K562 (cell line): ENCODE results near the gene LIPT1. TPM values are rescaled to one million over a fixed set of nuclear protein-coding genes. Genes with fewer than 3 reads are reported as not detected.

Experiments used
- ATAC-seq: fragments of 200-7000 bp; cut with Tn5 transposase; 3 replicates; pipeline ENCODE4 v1.9.1; 2020; ENCODE audit warnings: moderate library complexity
- BruUV-seq: library from RNA; stranded (reverse); fragments of 400-500 nt; replicated peaks from 2 replicates; lab custom pipeline; 2021; lab: Mats Ljungman, UMichigan
- CTCF ChIA-PET: fragments of 300-600 bp; formaldehyde crosslinking; extraction: SDS; loops from one replicate; lab custom pipeline; 2021; ENCODE audit warnings: low intra/inter-chr PET ratio; lab: Yijun Ruan, JAX
- POLR2A ChIA-PET: fragments of 300-600, 350-650 bp; sonication (Branson Sonifier 250); formaldehyde crosslinking; extraction: SDS; loops from one replicate; lab custom pipeline; 2021; ENCODE audit warnings: antibody characterized with exemption, inconsistent platforms; lab: Yijun Ruan, JAX
- DNase-seq, 4 experiments: peaks; one replicate each; pipeline versions ENCODE4 v3.0.0 to v3.0.0-alpha.2; 2011 to 2018; ENCODE audit warnings: low spot score in 3 of 4, mixed read lengths in 3 of 4; ENCODE audit errors: extremely low read depth in 1 of 4
- FAIRE-seq: peaks from 2 replicates; lab custom pipeline; 2011; peaks lifted over from hg19 to GRCh38; lab: Jason Lieb, UNC
- H2AFZ ChIP-seq: 2 replicates; pipeline ENCODE4 v1.6.0; 2011; ENCODE audit warnings: low read depth, low read length, control low read depth, inconsistent platforms
- H3K27ac ChIP-seq: fragments of 200-600 bp; 3 replicates; pipeline ENCODE4 v1.8.0; 2011; ENCODE audit warnings: low read depth, mild to moderate bottlenecking, control low read depth, inconsistent platforms, low read length, moderate library complexity, mixed read lengths; ENCODE audit errors: extremely low read depth
- H3K27me3 ChIP-seq, 2 experiments: fragments of 300-600 bp in 1 of 2; 2 replicates in 1 of 2; 3 replicates in 1 of 2; pipeline versions ENCODE4 v1.6.0 to v1.8.0; 2011; ENCODE audit warnings: inconsistent platforms in 2 of 2, low read length in 2 of 2, mild to moderate bottlenecking in 1 of 2, mixed read lengths in 1 of 2, moderate library complexity in 1 of 2; ENCODE audit not compliant: control insufficient read depth in 2 of 2, insufficient read depth in 2 of 2
- H3K36me3 ChIP-seq: fragments of 300-600 bp; 3 replicates; pipeline ENCODE4 v1.8.0; 2011; ENCODE audit warnings: mild to moderate bottlenecking, low read length, inconsistent platforms; ENCODE audit not compliant: control insufficient read depth, insufficient read depth
- H3K4me1 ChIP-seq, 2 experiments: fragments of 200-600 bp in 1 of 2; replicated peaks in 1 of 2; 2 replicates in 1 of 2; 3 replicates in 1 of 2; pipeline versions ENCODE4 v1.5.1 to v1.8.0; 2011; ENCODE audit warnings: inconsistent platforms in 2 of 2, low read length in 2 of 2, mild to moderate bottlenecking in 1 of 2, mixed read lengths in 1 of 2, moderate library complexity in 1 of 2; ENCODE audit not compliant: control insufficient read depth in 2 of 2, insufficient read depth in 2 of 2
- H3K4me2 ChIP-seq: 2 replicates; pipeline ENCODE4 v1.6.1; 2011; ENCODE audit warnings: low read length, control low read depth, inconsistent platforms, mixed read lengths; ENCODE audit not compliant: insufficient read depth
- H3K4me3 ChIP-seq: fragments of 200-600 bp; sonication (generic), shearing (Covaris generic); 2 replicates; pipeline ENCODE4 v1.5.1; 2016; ENCODE audit warnings: control low read depth, inconsistent platforms
- H3K79me2 ChIP-seq: fragments of 200-600 bp; 3 replicates; pipeline ENCODE4 v1.8.0; 2011; ENCODE audit warnings: low read length, inconsistent platforms; ENCODE audit not compliant: control insufficient read depth, insufficient read depth
- H3K9ac ChIP-seq, 2 experiments: 2 replicates each; pipeline versions ENCODE4 v1.6.0 to v1.6.1; 2011; ENCODE audit warnings: low read depth in 2 of 2, low read length in 2 of 2, control low read depth in 1 of 2, inconsistent platforms in 1 of 2, mild to moderate bottlenecking in 1 of 2, mixed read lengths in 1 of 2; ENCODE audit not compliant: insufficient read depth in 1 of 2
- H3K9me1 ChIP-seq: one replicate; pipeline ENCODE4 v1.6.0; 2011; ENCODE audit warnings: inconsistent platforms, mild to moderate bottlenecking, low read length, moderate library complexity; ENCODE audit not compliant: control insufficient read depth, insufficient read depth
- H3K9me3 ChIP-seq: replicated peaks from 2 replicates; pipeline ENCODE4 v1.5.1; 2011; ENCODE audit warnings: low read depth, low read length, inconsistent platforms; ENCODE audit not compliant: control insufficient read depth, insufficient read depth
- H4K20me1 ChIP-seq: replicated peaks from 2 replicates; pipeline ENCODE4 v1.6.1; 2011; ENCODE audit warnings: low read length, inconsistent platforms, mixed read lengths; ENCODE audit not compliant: control insufficient read depth, insufficient read depth
- ATF6 ChIP-seq: sonication (generic); formaldehyde crosslinking; IDR thresholded peaks from 2 replicates; pipeline ENCODE4 v1.4.0; 2020; ENCODE audit warnings: mild to moderate bottlenecking, missing genetic modification reagents
- CBFA2T3 ChIP-seq: fragments of 450-650 bp; IDR thresholded peaks from 2 replicates; pipeline ENCODE4 v1.6.1; 2017
- CCNT2 ChIP-seq: IDR thresholded peaks from 2 replicates; pipeline ENCODE4 v1.6.1; 2011; ENCODE audit warnings: borderline replicate concordance, low read depth, mild to moderate bottlenecking, moderate library complexity, mixed read lengths, low read length; ENCODE audit not compliant: insufficient read length; ENCODE audit errors: extremely low read depth
- L3MBTL2 ChIP-seq: fragments of 450-650 bp; IDR thresholded peaks from 2 replicates; pipeline ENCODE4 v1.6.1; 2016; ENCODE audit warnings: mild to moderate bottlenecking, moderate library complexity
- MAFF ChIP-seq: IDR thresholded peaks from 2 replicates; pipeline ENCODE4 v1.6.1; 2012; ENCODE audit warnings: low read length, improper control_type of control experiment
- MAFK ChIP-seq: IDR thresholded peaks from 2 replicates; pipeline ENCODE4 v1.6.1; 2011; ENCODE audit warnings: low read length, improper control_type of control experiment
- MGA ChIP-seq: fragments of 450-650 bp; IDR thresholded peaks from 2 replicates; pipeline ENCODE4 v1.6.1; 2016; ENCODE audit warnings: mild to moderate bottlenecking, moderate library complexity
- NFE2 ChIP-seq: IDR thresholded peaks from 2 replicates; pipeline ENCODE4 v1.6.1; 2014; ENCODE audit warnings: antibody characterized with exemption, low read depth
- SMARCA5 ChIP-seq: fragments of 450-650 bp; IDR thresholded peaks from 2 replicates; pipeline ENCODE4 v1.6.1; 2016
- ZBTB7A ChIP-seq: IDR thresholded peaks from 2 replicates; pipeline ENCODE4 v1.6.1; 2011; ENCODE audit warnings: low read depth, mild to moderate bottlenecking, low read length, moderate library complexity, borderline replicate concordance; ENCODE audit not compliant: control insufficient read depth
- WGBS: fragments of 100-300 bp; shearing (Covaris generic); methylation state at CpG from one replicate; pipeline ENCODE4 v1.1.6; 2016; ENCODE audit warnings: low coverage, mixed read lengths; ENCODE audit not compliant: insufficient coverage; ENCODE audit errors: missing lambda C conversion rate; 5-methylcytosine and 5-hydroxymethylcytosine counted together
- in situ Hi-C: fragments of 300-500 bp; cut with MboI; formaldehyde crosslinking; loops from 4 replicates; pipeline ENCODE4 v1.15.0; 2018; ENCODE audit warnings: inconsistent platforms, mixed read lengths
- intact Hi-C: fragments of 100-400 bp; cut with micrococcal nuclease; formaldehyde crosslinking; loops from 2 replicates; pipeline ENCODE4 v1.14.2; 2022
- polyA plus RNA-seq, 8 experiments: library from polyadenylated mRNA; depleted of rRNA in 4 of 8; stranded (reverse) in 5 of 8; unstranded in 3 of 8; fragments of >200 nt; fragmentation: Nextera tagmentation in 2 of 8; fragmentation: Illumina TruSeq in 1 of 8; extraction: Ambion mirVana in 2 of 8; extraction: Trizol in 1 of 8; gene quantifications; 2 replicates each; pipeline versions ENCODE4 v1.2.1 to v1.2.3, GENCODE V29; 2011 to 2014; ENCODE audit warnings: inconsistent platforms in 1 of 8, missing spikeins in 1 of 8
- total RNA-seq, 7 experiments: library from RNA; depleted of rRNA in 6 of 7; stranded (reverse); fragments of >200 nt in 6 of 7; fragmentation: Illumina TruSeq in 2 of 7; extraction: Trizol in 2 of 7; gene quantifications; 2 replicates each; pipeline versions ENCODE4 v1.2.1 to v1.2.3, GENCODE V29; 2011 to 2021; ENCODE audit warnings: low replicate concordance in 1 of 7

The LIPT1 gene
- total and polyA plus RNA-seq, 9 of the 15 experiments (the other 6 are each of a cell fraction or from before 2014, with no cell fraction given) = 6.4 to 18.3 (median 11.6) TPM

- ATAC-seq (no peak), DNase-seq (peak in 1 of 4 experiments; percentile 4), FAIRE-seq (no peak)
- no peaks in the 10 kb centered on the region for H3K27me3 ChIP-seq
- no peak overlapping the region for H3K4me2 ChIP-seq
- peak overlapping the region; percentile 11; the same call in 1 of the 2 replicates for H2AFZ ChIP-seq
- no peaks in the 10 kb centered on the region for H3K36me3 ChIP-seq
- H3K9ac ChIP-seq = no peak overlapping the region
- H4K20me1 ChIP-seq = no peaks in the 10 kb centered on the region
- 0 out of 2 replicates have a peak, but pooled peaks cover 2% of the 10 kb centered on the region for H3K9me3 ChIP-seq
- POLR2A ChIA-PET = no interaction called here
- no peak overlapping the region; the same call in 2 of the 3 replicates for H3K27ac ChIP-seq
- no peaks in the 10 kb centered on the region for H3K9me1 ChIP-seq
- intact Hi-C loops (no loop called here), in situ Hi-C loops (no loop called here)
- CTCF ChIA-PET = no interaction called here
- 3% methylated on average over 2 of the region's 2 CpGs for WGBS
- no peak overlapping the region for H3K4me3 ChIP-seq
- BruUV-seq = no TSS peak
- no peaks in the 10 kb centered on the region for H3K79me2 ChIP-seq
- peaks cover 0 to 6% of the 10 kb centered on the region in 2 experiments; a peak in 2 of 5 replicates for H3K4me1 ChIP-seq
- peak; percentile 4; the same call in 1 of the 2 replicates for TF ChIP-seq CBFA2T3
- peak; percentile 26; the same call in 1 of the 2 replicates for TF ChIP-seq MAFK
- no peak for TF ChIP-seq MGA
- no peak for TF ChIP-seq ATF6 (CRISPR knock-in tag)
- no peak for TF ChIP-seq SMARCA5
- TF ChIP-seq MAFF = peak; percentile 59; the same call in 1 of the 2 replicates
- no peak for TF ChIP-seq ZBTB7A
- TF ChIP-seq NFE2 = peak; percentile 82
- no peak for TF ChIP-seq CCNT2
- TF ChIP-seq L3MBTL2 = no peak
Observed at GRCh38 chr2:99106913-99107312, 47.9 kb upstream of the LIPT1 start.
